C4-2B (cell line): Measurements from ENCODE around the gene DCDC2C.
A peak's percentile ranks its signal among the peaks of the same experiment; 100 is the strongest.

Experiments
- H3K27ac ChIP-seq: fragments of 450-650 bp; 2 replicates; pipeline ENCODE4 v1.5.1; 2017
- CTCF ChIP-seq: fragments of 450-650 bp; conservative IDR thresholded peaks from 2 replicates; pipeline ENCODE4 v1.5.1; 2017; ENCODE audit warnings: mild to moderate bottlenecking
- ZFX ChIP-seq: fragments of 450-650 bp; IDR thresholded peaks from 2 replicates; pipeline ENCODE4 v1.6.1; 2017

The DCDC2C gene

DNA sequence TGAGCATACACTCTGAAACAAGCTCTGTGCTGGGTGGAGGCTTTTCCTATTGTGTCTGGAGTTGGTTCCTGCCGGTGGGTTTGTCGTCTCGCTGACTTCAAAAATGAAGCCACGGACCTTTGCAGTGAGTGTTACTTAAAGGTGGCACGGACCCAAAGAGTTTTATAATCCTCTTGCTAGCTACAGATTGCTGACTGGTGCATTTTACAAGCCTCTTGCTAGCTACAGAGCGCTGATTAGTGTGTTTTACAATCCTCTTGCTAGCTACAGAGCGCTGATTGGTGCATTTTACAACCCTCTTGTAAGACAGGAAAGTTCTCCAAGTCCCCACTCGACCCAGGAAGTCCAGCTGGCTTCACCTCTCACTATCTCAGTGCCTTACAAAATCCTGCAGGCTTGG, 15.3 kb downstream of the DCDC2C start:
- TF ChIP-seq CTCF (no peak), ZFX (no peak)

GRCh38 chr2:3725002-3725401, 21.6 kb downstream of the DCDC2C start:
- TF ChIP-seq ZFX (no peak), CTCF (no peak)
- no peak overlapping the region for H3K27ac ChIP-seq

More for the DNA sequence above, 15.3 kb downstream of the DCDC2C start:
- no peak overlapping the region for H3K27ac ChIP-seq

DNA sequence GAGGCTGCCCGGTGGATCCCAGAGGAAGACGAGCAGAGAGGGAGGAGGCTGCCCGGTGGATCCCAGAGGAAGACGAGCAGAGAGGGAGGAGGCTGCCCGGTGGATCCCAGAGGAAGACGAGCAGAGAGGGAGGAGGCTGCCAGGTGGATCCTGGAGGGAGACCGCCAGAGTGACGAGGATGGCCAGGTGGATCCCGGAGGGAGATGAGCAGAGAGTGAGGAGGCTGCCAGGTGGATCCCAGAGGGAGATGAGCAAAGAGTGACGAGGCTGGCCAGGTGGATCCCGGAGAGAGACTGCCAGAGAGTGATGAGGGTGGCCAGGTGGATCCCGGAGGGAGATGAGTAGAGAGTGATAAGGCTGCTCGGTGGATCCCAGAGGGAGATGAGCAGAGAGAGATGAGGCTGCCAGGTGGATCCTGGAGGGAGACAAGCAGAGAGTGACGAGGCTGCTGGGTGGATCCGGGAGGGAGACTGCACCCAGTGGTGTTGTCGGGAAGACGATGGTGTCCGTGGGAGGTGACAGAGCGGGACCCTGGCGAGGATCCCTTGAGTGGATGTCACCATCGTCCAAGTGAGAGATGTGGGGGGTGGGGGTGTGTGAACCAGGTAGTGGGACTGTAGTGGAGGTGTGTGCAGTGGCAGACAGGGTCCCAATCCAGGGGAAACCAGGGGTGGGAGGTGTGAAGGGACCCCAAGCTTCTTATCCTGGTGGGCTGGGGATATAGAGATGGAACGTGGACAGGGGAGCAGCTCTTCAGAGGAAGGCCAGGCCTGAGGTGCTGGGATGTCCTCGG, 22.3 kb downstream of the DCDC2C start:
- no peak for TF ChIP-seq CTCF
- TF ChIP-seq ZFX: no peak
- H3K27ac ChIP-seq: no peak overlapping the region

GRCh38 chr2:3726511-3726910, 23.1 kb downstream of the DCDC2C start:
- no peak for TF ChIP-seq CTCF
- no peak for TF ChIP-seq ZFX
- no peak overlapping the region for H3K27ac ChIP-seq

- H3K27ac ChIP-seq: no peak overlapping the region
- no peak for TF ChIP-seq CTCF
- TF ChIP-seq ZFX: no peak
Measured at GRCh38 chr2:3727397-3728045, 24.1 kb downstream of the DCDC2C start.

GRCh38 chr2:3728104-3729054, 25.0 kb downstream of the DCDC2C start:
- no peak overlapping the region for H3K27ac ChIP-seq
- TF ChIP-seq CTCF: peak; percentile 69
- TF ChIP-seq ZFX: no peak
